Ramos (cell line): ENCODE data around the gene TGFBR3.
"Not testable (repeated sequence)": the region's sequence is repeated elsewhere in the genome, so short reads cannot be mapped to it uniquely, and the experiment has no call there.

Experiments used
- in situ Hi-C: fragments of 300-500 bp; cut with MboI; formaldehyde crosslinking; loops from one replicate; pipeline ENCODE4 v1.14.3; 2022; ENCODE audit warnings: low sequenced_read_pairs; ENCODE audit not compliant: unreplicated experiment

TGFBR3 gene

DNA sequence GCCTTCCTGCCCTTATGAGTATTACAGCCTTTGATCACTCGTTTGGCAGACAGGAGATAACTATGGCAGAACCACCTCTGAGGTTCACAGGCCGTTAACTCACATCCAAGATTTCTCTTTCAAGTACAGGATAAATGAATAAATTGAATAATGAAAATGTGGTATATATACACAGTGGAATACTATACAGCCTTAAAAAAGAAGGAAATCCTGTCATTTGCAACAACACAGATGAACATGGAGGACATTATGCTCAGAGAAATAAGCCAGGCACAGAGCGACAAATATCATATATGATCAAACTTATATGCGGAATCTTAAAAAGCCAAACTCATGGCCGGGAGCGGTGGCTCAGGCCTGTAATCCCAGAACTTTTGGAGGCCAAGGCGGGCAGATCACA, 32.6 kb downstream of the TGFBR3 start:
- in situ Hi-C loops = no loop called here

DNA sequence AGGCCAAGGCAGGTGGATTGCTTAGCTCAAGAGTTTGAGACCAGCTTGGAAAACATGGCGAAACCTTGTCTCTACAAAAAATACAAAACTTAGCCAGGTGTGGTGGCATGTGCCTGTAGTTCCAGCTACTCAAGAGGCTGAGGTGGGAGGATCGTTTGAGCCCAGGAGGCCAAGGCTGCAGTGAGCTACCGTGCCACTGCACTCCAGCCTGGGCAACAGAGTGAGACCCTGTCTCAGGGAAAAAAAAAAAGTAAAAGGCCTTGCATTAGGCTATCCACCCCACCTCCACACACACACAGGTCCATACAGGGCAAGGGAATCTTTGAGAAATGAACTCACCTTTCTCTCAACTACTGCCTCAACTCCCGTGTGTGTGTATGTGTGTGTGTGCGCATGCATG, 33.9 kb downstream of the TGFBR3 start:
- in situ Hi-C loops = not testable (repeated sequence)

DNA sequence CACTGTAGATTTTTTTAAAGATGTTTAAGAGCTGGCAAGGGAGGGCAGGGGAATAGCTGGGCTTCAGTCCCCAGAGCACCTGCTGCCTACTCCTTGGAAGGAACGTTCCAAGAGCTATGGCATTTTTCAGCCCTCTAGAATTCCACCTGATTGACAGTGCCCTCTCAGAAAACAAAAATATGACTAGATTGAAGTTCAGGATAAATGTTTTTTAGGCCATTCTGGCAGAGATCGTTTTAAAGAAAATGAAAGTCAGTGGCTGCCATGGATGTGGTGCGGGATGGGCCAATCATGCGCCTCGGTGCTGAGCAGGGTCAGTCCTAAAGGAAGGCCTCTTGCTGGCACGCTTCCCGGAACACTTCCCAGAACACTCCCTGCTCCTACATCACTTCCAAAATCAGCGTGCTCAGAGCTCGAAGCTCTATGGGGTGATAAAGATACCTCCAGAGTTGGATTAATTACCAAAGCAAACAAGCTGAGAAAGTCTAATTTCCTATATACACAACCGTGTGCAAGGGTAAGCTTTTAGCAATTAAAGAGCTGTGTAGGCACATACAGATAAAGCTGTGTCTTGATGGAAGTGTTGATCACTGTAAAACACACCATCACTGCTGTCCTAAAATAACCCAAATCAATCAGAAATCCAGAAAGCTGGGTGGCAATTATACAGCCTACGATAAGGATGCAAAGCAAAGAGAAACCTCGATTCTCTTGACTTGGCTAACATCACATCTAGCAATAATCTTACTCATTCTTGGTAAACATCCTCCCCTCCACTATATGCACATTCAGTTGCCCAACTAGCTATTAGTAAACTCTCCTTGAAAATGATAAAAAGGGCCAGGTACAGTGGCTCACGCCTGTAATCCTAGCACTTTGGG, 34.6 kb downstream of the TGFBR3 start:
- in situ Hi-C loops = no loop called here

DNA sequence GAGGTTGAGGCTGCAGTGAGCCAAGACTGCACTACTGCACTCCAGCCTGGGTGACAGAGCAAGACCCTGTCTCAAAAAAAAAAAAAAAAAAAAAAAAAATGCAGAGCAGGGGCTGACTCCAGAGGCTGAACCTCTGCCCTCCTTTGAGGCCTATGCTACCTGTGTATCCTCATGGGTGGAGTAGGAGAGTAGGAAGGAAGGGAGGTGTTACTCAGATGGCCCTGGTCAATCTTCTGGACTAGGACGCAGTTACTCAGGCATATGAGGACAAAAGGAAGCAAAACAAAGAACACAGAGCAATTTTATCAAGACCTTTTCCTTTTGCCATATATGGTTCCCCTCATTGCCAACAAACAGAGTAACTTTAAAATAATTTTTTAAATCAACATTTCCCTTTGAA, 35.2 kb downstream of the TGFBR3 start:
- in situ Hi-C loops = no loop called here

DNA sequence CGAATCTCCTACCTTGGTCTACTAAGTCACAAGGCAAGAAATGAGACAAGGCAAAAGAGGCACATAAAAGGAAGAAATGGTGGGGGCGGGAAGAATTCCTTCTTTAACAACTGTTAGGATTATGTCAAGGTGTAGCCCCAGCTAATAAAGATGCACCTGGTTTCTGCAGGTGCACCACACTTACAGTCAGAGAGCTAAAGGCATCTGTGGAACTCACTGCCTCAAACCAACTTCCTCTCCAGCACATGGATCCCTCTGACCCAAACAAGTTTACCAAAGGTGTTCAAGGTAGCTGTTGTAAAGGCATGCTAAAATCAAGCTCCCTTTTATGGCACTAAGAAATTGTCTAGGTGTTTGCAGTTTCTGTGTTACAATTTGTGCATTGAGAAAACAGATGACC, 38.1 kb downstream of the TGFBR3 start:
- in situ Hi-C loops = no loop called here

DNA sequence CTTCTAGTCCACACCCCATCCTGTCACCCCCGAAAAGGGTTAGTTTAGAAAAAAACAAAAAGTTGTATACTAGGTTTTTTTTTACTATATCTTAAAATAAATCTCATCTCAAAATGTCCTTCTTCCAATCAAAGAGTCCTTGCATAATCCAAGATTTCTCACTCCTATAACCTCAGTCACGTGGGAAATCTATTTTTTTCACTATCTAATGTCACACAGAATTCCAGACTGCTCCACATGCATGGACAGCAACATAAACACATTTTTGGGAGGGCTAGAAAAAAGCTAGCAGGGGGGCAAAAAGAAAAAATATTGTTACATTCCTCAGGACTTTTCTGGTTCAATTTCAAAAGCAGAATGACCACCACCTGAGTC, 39.3 kb downstream of the TGFBR3 start:
- in situ Hi-C loops = no loop called here

DNA sequence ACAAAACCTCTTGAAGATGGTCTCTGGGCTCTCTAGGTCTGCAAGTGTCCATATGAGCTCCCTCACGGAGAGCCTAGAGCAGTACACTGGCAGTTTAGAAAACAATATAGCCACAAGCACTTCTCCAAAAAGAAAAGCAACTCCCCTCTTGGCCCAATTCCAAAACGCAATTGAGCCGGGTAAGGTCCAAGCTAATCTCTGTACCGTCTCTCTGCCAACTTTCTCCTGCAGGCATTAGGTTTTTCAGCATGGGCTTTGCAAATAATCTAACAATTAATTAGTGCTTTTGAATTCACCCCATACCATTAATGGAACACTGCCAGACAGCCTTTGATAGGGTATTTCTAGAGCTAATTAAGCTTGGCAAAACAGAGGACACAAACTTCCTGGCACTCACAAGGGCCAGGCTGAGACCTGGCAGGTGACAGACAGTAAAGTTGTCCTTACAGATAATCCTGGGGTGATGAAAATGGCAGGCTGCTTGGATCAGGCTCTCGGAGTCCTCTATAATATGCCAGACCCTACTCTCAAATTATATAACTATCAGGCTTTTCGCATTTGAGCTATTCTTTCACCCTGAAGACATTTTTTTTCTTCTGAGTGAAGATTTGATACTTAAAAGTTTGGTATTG, 39.8 kb downstream of the TGFBR3 start:
- in situ Hi-C loops = no loop called here

DNA sequence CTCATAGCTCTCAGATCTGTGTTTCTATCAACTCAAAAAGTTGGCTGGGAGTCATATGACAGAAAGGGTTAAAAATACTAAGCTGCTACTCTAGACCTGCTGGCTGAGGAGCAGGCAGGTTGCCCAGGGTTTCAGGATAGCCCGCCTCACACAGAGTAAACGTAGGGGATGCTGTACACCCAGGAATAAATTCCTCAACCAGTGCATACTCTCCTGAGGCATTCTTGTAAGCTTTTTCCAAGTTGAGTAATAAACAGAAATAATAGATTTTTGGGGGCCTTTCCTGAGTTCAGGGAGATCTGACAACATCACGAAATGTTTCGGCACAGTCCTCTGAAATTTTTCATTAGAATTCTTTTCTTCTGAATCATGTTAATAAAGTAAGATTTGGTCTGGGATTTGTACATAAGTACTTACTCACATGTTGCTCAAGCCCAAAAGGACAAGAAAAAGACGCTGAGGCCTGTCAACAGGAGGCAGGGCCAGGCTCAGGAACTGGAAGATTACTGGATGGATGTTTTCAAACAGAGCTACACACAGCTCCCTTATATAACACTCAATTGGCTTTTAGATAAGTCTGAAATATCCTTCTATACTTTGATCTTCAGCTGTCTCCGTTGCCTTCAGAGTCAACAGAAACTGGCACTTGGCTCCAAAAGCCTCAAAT, 41.0 kb downstream of the TGFBR3 start:
- in situ Hi-C loops = no loop called here

DNA sequence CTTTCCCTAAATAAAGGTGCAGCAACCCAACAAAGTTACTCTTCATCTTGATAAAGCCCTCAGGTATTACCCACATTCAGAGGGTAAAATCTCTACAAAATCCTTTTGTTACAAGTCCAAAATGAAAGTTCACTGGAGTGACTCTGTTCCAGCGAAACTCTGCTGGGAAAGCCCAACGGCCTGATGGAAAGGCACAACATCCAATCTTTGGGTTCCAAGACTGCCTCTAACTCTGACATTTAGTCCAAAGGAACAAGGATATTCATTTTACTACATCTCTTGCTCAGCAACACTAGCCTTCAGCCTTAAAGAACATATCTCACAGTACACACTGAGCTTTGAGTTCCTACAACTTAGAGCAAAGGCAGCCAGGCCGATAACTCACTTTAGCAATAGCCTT, 42.1 kb downstream of the TGFBR3 start:
- in situ Hi-C loops = no loop called here

DNA sequence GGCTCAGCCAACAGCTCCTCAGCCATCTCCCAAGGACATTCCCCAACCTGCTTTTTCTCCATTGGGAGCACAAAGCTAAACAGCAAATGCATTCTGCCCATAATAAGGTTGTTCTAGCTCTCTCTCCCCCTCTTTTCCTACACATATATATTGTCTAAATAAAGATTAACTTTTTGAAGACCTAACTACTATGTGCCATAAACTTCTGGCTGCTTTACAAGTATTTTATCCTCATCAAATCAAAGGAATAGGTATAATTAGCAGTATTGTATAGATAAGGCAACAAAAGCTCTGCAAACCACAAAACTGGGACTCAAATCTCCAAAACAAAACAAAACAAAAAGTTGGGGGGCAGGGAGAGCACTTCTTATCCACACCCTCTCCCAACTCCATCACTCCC, 43.4 kb downstream of the TGFBR3 start:
- in situ Hi-C loops = no loop called here

DNA sequence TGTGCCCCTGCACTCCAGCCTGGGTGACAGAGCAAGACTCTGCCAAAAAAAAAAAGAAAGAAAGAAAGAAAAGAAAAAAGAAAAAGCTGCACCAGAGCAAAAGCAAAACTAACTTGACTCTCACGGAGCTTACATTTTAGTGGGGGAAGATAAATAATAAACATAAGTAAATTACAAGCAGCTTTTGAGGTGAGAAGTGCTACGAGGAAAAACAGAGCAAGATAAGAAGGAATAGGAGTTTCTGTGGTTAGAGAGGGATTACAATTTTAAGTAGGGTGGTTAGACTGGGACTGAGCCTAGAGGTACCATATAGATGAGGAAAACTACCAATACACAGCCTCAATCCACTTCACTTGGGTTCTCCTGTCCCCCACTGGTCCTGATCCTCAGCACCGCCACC, 43.9 kb downstream of the TGFBR3 start:
- in situ Hi-C loops = no loop called here

DNA sequence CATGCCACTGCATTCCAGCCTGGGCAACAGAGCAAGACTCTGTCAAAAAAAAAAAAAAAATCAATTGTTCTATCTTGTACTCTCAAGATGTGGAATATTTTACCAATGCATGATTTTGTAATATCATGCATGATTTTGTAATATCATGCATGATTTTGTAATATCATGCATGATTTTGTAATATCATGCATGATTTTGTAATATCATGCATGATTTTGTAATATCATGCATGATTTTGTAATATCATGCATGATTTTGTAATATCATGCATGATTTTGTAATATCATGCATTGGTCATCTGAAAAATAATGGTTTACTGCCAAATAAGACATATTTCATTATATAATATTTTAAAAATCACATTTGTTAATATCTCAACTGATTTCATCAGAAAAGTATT, 45.7 kb downstream of the TGFBR3 start:
- in situ Hi-C loops = not testable (repeated sequence)

DNA sequence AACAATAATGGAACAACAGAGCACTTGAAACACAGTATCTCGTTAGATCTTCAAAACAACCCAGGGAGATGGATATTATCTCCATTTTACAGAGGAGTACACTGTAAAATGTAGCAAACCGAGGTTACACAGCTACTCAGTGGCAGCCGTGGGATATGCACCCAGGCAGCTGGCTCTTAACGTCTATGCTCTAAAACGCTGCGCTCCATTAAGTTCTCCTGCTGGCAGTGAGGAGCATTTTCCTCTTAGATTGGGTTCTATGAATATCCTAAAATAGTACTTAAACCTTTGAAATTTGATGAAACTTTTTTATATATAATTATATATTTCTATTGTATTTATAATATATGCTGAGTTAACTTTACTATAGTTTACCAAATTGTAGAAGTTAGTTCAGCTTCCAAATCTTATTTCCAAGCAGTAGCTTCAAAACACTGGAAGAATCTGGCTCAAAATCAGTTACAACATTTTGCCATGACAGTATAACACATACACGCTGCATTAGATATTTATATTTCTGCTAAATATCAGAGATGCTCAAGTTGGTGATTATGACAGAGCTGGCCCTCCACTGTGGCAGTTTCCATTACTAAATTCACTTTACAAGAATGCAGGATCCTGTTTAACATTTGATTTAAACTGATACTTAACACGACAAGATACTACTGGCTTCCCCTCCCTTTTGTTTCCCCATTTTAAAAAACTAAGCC, 49.5 kb downstream of the TGFBR3 start:
- in situ Hi-C loops = no loop called here

DNA sequence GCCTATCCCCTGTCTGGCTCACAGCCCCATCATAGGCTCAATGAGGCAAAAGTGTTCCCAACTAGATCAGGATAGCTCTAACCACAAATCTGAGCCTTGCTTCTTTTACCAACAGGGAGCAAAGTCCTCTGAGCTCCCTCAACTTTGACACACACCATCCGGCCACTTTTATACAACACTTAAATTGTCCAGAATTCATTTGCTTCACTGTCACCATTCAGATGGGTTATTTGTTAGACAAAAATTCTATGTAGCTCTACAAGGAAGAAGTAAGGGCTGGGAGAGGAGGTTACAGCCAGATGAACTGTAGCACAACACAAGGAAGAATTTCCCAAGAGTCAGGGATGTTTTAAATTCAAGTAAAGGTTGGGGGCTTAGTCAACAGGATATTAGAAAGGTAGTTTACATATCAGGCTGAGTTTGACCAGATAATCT, 50.8 kb downstream of the TGFBR3 start:
- in situ Hi-C loops = no loop called here

DNA sequence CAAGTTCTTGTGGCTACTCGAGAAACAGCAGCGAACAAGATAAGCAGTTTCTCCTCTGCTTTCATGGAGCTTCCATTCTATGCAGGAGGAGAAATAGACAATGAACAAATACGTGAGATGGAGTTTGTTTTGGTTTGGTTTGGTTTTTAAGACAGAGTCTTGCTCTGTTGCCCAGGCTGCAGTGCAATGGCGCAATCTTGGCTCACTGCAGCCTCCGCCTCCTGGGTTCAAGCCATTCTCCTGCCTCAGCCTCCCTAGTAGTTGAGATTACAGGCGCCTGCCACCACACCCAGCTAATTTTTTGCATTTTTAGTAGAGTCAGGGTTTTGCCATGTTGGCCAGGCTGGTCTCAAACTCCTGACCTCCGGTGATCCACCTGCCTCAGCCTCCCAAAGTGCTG, 51.4 kb downstream of the TGFBR3 start:
- in situ Hi-C loops = not testable (repeated sequence)

DNA sequence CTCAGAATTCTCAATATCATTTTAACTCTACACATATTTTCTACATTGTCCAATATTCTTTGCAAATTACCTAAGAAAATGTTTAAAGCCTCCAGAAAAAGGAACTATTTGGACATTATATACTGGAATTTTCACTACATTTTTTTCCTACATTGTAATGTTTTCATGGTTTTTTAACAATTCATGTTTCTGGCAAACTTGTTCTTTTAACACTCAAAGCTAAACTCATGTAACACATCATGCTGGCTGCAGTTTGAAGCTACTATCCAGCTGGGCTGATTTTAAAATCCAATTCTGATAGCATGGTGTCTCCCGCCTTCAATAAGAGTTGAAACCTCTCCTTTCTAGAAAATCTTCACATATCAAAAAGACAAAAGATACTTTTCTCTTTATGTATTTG, 52.0 kb downstream of the TGFBR3 start:
- in situ Hi-C loops = no loop called here

DNA sequence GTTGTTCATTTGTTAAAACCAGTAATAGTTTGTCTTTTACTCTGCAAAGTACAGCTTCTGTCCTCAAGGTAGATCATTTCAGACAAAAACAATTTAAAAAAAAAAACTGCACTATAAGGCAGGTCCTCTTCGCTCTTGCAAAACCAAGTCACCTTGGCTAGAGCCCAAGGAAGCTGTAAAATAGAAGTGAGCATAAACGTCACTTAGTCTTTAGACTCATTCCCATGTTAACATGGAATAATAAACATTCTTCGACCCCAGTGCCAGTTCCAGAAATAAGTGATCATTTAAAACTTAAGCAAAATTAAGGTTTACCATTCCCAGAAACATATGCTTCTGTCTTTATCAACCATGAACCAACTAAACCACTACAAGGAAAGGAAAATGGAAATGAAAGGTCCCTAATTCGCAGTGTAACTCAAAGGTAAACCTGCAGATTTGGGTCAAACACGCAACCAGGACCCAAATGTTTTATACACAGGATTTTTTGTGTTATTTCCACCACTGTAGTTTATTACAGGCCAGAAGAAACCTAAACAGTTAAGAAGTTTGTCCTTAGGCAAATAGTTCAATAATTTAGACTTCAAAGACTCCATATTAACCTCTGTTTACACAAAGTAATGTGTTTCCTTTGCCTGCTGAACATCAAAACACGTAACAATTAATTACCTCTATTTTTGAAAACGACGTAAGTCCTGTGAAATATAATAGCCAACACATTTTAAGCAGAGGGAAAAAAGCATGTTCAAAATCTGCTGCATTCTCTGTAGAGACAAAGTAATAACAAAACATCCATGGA, 54.6 kb downstream of the TGFBR3 start:
- in situ Hi-C loops = no loop called here

DNA sequence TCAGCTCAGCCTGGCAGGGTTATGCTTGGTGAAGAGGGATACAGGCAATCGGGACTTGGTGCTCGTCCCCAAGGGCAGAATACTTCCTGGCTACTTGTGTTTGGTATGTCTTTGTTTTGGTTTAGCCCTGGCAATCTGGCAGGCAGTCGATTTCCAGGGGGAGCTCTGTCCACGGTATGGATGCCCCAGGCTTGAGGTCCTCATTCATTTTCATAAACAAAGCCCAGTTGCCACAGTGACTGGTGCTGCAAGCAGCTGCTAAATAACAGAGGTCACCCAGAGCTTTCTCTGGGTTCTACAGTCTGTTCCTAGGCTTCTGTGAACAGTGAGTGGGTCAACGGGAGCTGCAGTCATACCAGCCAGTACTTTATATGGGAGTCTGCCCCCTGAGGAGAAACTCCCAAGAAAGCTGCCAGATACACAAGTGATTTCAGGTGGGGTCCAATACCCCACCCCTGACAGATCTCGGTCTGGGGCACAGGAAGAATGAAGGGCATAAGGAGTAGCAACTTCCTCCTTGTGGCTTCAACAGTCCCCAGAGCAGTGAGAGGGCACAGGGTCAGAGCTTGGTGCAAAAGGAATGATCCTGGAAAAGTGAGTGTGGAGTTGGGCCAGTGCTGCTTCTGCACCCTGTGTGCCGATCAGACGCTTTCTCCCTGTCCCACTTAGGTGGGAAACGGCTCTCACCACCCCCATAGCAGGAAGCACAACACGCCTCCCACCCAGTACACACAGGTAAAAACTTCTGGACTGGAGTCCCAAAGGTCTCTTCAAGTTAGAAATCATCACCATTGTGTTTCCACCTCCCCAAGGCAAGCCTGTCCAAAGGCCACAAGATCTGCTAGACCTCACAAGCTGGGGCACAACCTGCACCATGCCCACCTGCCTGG, 55.5 kb downstream of the TGFBR3 start:
- in situ Hi-C loops = no loop called here
